ENCODE results near the gene POLE. TPM values are rescaled to one million over a fixed set of nuclear protein-coding genes. Genes with fewer than 3 reads are reported as not detected.

The POLE gene
- total RNA-seq, 2 experiments from 2014 or later: 112 to 114 TPM

DNA sequence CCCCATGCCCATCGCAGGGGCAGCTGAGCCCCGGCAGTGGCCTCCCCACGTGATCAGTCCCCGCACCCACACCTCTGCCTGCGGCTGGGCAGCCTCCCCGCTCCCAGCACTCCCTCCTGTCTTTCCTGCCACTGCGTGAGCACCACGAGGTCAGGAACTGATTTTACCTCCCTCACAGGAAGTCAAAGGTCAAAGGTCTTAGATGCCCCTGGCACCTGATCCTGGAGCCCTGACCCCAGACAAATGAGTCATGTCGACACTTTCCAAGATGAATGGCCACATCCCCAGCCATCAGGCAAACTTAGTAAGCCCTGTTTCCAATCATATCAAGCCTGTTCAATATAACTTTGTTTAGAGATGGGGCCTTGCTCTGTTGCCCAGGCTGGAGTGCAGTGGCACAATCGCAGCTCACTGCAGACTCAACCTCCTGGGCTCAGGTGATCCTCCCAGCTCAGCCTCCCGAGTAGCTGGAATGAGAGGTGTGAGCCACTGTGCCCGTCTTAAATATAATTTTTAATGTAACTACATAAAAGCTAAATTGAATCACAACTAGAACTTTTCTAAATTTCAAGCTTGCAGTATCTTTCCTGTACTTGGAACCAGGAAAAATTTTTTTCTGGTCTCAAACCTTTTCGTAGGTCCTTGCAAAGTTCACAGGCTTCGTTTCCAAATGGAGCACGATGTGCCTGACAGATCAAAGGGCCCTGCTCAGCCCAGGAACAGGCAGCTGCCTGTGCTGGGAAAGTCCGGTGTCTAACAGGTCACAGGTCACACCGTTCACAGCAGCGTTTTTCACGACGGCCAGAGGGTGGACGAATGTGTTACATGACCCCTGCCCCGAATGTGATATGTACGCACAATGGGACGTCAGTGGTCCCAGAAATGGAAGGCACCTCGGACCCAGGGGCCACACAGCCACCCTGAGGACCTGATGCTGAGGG is 78.6 kb downstream of the POLE start:
- ChIA-PET POLR2A (no interaction called here), CTCF (no interaction called here)
- Mint-ChIP-seq H3K27me3 (peaks cover 44% of the 10 kb centered on the region), H3K36me3 (no peaks in the 10 kb centered on the region), H3K4me3 (no peak overlapping the region), H3K4me1 (ENCODE audit: low read depth) (peaks cover 5% of the 10 kb centered on the region), H3K9me3 (peaks cover 4% of the 10 kb centered on the region), H3K27ac (no peak overlapping the region)
- no peak for DNase-seq
- intact Hi-C loops (cut with micrococcal nuclease): no loop called here

GRCh38 chr12:132606927-132607326 is 80.2 kb downstream of the POLE start:
- Mint-ChIP-seq H3K4me1 (ENCODE audit: low read depth) (peaks cover 8% of the 10 kb centered on the region), H3K36me3 (no peaks in the 10 kb centered on the region), H3K27ac (no peak overlapping the region), H3K9me3 (peaks cover 4% of the 10 kb centered on the region), H3K4me3 (no peak overlapping the region), H3K27me3 (peaks cover 54% of the 10 kb centered on the region)
- ChIA-PET POLR2A (no interaction called here), CTCF (interaction anchor here (0.6 to 0.9 kb wide), 2 partner anchors 8 to 10 kb away, joined by 3 to 4 read pairs; no protein-coding TSS in a partner anchor)
- intact Hi-C loops (cut with micrococcal nuclease): no loop called here
- DNase-seq: no peak

DNA sequence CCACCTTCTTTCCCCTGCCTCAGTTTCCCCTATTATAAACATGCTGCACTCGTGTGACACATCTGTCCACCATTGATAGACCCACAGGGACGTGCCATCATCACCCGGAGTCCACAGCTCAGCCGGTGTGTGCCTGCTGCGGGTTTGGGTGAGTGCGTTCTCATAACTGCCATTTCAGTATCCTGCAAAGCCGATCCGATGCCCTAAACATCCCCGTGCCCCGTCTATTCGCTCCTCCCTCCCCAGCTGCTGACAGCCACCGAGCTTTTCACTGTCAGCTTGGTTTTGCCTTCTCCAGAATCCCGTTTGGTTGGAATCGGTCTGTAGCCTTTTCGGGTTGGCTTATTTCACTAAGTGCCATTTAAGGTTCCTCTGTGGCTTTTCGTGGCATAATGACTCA is 80.7 kb downstream of the POLE start:
- H3K4me3 Mint-ChIP-seq: no peak overlapping the region
- intact Hi-C loops (cut with micrococcal nuclease): no loop called here
- H3K4me1 Mint-ChIP-seq (ENCODE audit: low read depth): peaks cover 8% of the 10 kb centered on the region
- POLR2A ChIA-PET: no interaction called here
- no peaks in the 10 kb centered on the region for H3K36me3 Mint-ChIP-seq
- DNase-seq: no peak
- H3K27me3 Mint-ChIP-seq: peaks cover 55% of the 10 kb centered on the region
- CTCF ChIA-PET: interaction anchor here (0.6 to 0.9 kb wide), 2 partner anchors 8 to 11 kb away, joined by 3 to 4 read pairs; no protein-coding TSS in a partner anchor
- no peak overlapping the region for H3K27ac Mint-ChIP-seq
- peaks cover 3% of the 10 kb centered on the region for H3K9me3 Mint-ChIP-seq

DNA sequence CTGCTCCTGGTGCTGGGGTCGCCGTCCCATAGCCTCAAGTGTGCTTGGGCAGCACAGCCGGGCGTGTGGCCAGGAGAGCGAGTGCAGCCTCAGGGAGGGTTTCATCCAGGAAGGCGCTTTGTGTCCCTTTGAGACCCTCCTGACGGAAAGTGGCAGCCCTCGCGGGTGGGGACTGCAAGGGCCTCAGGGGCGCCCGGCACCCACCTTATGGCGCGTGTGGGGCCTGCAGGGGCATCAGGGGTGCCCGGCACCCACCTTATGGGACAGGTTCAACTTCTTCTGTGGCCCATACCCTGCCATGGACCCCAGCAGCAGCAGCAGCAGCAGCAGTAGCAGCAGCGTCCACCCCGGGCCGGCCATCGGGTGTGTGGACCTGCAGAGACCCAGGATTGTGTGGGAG is 81.2 kb downstream of the POLE start:
- no peak overlapping the region for H3K4me3 Mint-ChIP-seq
- intact Hi-C loops (cut with micrococcal nuclease): no loop called here
- peaks cover 10% of the 10 kb centered on the region for H3K4me1 Mint-ChIP-seq (ENCODE audit: low read depth)
- POLR2A ChIA-PET: no interaction called here
- no peak for DNase-seq
- H3K27me3 Mint-ChIP-seq: peaks cover 54% of the 10 kb centered on the region
- CTCF ChIA-PET: no interaction called here
- no peaks in the 10 kb centered on the region for H3K9me3 Mint-ChIP-seq
- H3K27ac Mint-ChIP-seq: no peak overlapping the region
- H3K36me3 Mint-ChIP-seq: no peaks in the 10 kb centered on the region

GRCh38 chr12:132604668-132605441 is 82.3 kb downstream of the POLE start:
- intact Hi-C loops (cut with micrococcal nuclease): no loop called here
- Mint-ChIP-seq H3K9me3 (no peaks in the 10 kb centered on the region), H3K4me3 (no peak overlapping the region), H3K27ac (no peak overlapping the region), H3K4me1 (ENCODE audit: low read depth) (peaks cover 13% of the 10 kb centered on the region), H3K36me3 (no peaks in the 10 kb centered on the region), H3K27me3 (peaks cover 52% of the 10 kb centered on the region)
- CTCF ChIA-PET: interaction anchor here (2.3 kb wide), 1 partner anchor 10 kb away, joined by 9 read pairs; no protein-coding TSS in a partner anchor
- no peak for DNase-seq
- POLR2A ChIA-PET: no interaction called here

GRCh38 chr12:132604151-132604618 is 83.0 kb downstream of the POLE start:
- ChIA-PET POLR2A (no interaction called here), CTCF (interaction anchor here (2.3 kb wide), 1 partner anchor 10 kb away, joined by 9 read pairs; no protein-coding TSS in a partner anchor)
- Mint-ChIP-seq H3K27me3 (peaks cover 56% of the 10 kb centered on the region), H3K36me3 (no peaks in the 10 kb centered on the region), H3K4me1 (ENCODE audit: low read depth) (peaks cover 15% of the 10 kb centered on the region), H3K27ac (no peak overlapping the region), H3K9me3 (no peaks in the 10 kb centered on the region), H3K4me3 (no peak overlapping the region)
- DNase-seq: no peak
- intact Hi-C loops (cut with micrococcal nuclease): no loop called here

- ChIA-PET POLR2A (no interaction called here), CTCF (interaction anchor here (2.3 kb wide), 1 partner anchor 11 kb away, joined by 9 read pairs; no protein-coding TSS in a partner anchor)
- peaks cover 54% of the 10 kb centered on the region for H3K27me3 Mint-ChIP-seq
- H3K4me3 Mint-ChIP-seq: no peak overlapping the region
- no peak for DNase-seq
- no peaks in the 10 kb centered on the region for H3K36me3 Mint-ChIP-seq
- peaks cover 19% of the 10 kb centered on the region for H3K4me1 Mint-ChIP-seq (ENCODE audit: low read depth)
- no peaks in the 10 kb centered on the region for H3K9me3 Mint-ChIP-seq
- H3K27ac Mint-ChIP-seq: no peak overlapping the region
- intact Hi-C loops (cut with micrococcal nuclease): no loop called here
These were observed 83.6 kb downstream of the POLE start for GRCh38 chr12:132603240-132604150.

DNA sequence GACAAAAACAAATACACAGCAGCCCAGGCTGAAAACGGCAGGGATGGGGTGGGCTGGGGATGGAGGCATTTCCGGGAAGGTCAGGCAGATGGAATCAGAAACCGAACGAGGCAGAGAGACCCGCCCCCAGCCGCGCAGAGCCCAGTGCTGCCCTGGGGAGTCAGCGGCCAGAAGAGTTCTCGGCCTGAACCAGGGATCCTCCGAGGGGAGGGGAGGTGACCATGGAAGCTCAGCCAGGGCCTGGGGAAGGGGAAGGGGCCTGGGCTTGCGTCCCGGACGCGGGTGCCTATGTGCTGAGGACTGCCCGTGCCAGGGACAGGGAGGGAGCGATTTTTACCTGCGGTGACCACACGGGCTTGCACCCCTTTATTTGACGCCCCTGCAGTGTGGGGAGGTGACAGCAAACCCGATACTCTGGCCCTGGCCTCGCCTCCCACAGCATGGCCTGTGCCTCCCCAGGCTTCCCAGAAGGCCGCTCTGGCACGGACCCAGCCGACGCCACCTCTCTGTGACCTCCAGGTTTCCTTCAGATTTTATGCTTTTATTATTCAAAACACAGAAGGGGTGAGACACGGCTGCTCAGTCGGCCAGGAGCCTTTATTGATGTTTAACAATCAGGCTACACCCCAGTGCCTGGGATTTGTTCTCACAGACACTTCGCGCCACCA is 84.4 kb downstream of the POLE start:
- peaks cover 50% of the 10 kb centered on the region for H3K27me3 Mint-ChIP-seq
- ChIA-PET CTCF (no interaction called here), POLR2A (no interaction called here)
- H3K4me1 Mint-ChIP-seq (ENCODE audit: low read depth): peaks cover 21% of the 10 kb centered on the region
- H3K4me3 Mint-ChIP-seq: no peak overlapping the region
- no peak overlapping the region for H3K27ac Mint-ChIP-seq
- no peak for DNase-seq
- no peaks in the 10 kb centered on the region for H3K36me3 Mint-ChIP-seq
- intact Hi-C loops (cut with micrococcal nuclease): no loop called here
- H3K9me3 Mint-ChIP-seq: no peaks in the 10 kb centered on the region

DNA sequence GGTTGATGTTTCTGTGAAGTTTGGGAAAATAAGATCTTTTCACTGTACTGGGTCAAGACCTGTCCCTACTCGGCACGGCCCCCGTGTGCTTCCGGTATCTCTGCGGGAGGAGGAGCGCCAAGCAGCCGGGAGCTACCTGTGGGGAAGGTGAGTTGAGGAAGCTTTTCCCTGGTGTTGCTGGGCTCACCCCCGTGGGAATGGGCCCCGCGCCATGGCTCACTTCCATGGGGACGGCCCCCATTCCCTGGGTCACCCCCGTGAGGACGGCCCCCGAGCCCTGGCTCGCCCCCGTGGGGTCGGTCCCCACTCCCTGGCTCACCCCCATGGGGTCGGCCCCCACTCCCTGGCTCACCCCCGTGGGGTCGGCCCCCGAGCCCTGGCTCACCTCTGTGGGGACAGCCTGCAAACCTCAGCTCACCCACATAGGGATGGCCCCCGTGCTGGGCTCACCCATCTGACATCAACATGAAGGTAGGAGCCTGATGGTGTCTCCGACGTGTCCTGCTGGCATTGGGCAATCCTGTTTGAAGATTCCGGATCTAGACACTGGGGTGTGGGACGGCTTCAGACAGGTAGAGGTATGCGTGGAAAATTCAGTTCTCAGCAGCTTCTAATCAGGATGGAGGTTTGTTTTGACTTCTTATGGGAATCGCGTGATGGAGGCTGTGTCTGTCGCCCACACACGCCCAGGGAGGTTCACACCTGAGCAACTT is 85.8 kb downstream of the POLE start:
- H3K36me3 Mint-ChIP-seq: no peaks in the 10 kb centered on the region
- no peaks in the 10 kb centered on the region for H3K9me3 Mint-ChIP-seq
- DNase-seq: no peak
- intact Hi-C loops (cut with micrococcal nuclease): no loop called here
- H3K4me3 Mint-ChIP-seq: peak overlapping the region; percentile 24
- H3K27ac Mint-ChIP-seq: no peak overlapping the region
- ChIA-PET POLR2A (no interaction called here), CTCF (interaction anchor here (0.6 to 3.4 kb wide), 4 partner anchors 9 to 60 kb away, joined by 3 to 22 read pairs (median 6); partner anchors contain the start of gene LRCOL1)
- peaks cover 50% of the 10 kb centered on the region for H3K27me3 Mint-ChIP-seq
- peaks cover 27% of the 10 kb centered on the region for H3K4me1 Mint-ChIP-seq (ENCODE audit: low read depth)

GRCh38 chr12:132600048-132601032 is 86.8 kb downstream of the POLE start:
- Mint-ChIP-seq H3K9me3 (no peaks in the 10 kb centered on the region), H3K36me3 (no peaks in the 10 kb centered on the region), H3K4me3 (peak overlapping the region; percentile 59), H3K4me1 (ENCODE audit: low read depth) (peaks cover 27% of the 10 kb centered on the region), H3K27ac (no peak overlapping the region), H3K27me3 (peaks cover 54% of the 10 kb centered on the region)
- POLR2A ChIA-PET: no interaction called here
- CTCF ChIA-PET: interaction anchor here (0.9 to 3.4 kb wide), 4 partner anchors 10 to 16 kb away, joined by 3 to 22 read pairs (median 6); partner anchors contain the start of gene LRCOL1
- DNase-seq: peak; percentile 62
- intact Hi-C loops (cut with micrococcal nuclease): loop anchor here (1.0 kb wide), 1 partner anchor 15 kb away; no protein-coding TSS in a partner anchor
